Mesenchymal stem cell (in vitro differentiated cells and primary cell): ENCODE results near the gene SLC9A9.

Source experiments
- DNase-seq: peaks from one replicate; pipeline ENCODE4 v3.0.0-alpha.2; 2013
- H2AFZ ChIP-seq: one replicate; pipeline ENCODE4 v1.6.1; 2013; ENCODE audit warnings: low read depth, mild to moderate bottlenecking, control low read depth, inconsistent platforms, low read length, moderate library complexity
- H2AK5ac ChIP-seq: 2 replicates; pipeline ENCODE4 v1.6.1; 2013; ENCODE audit warnings: low read length, moderate library complexity, mild to moderate bottlenecking, inconsistent platforms; ENCODE audit not compliant: severe bottlenecking
- H2BK120ac ChIP-seq: one replicate; pipeline ENCODE4 v1.6.1; 2013; ENCODE audit warnings: low read depth, mild to moderate bottlenecking, inconsistent platforms, low read length, moderate library complexity
- H2BK12ac ChIP-seq, 2 experiments: one replicate each; pipeline ENCODE4 v1.6.1; 2013; ENCODE audit warnings: inconsistent platforms in 2 of 2, low read length in 2 of 2, mild to moderate bottlenecking in 2 of 2, moderate library complexity in 2 of 2, control low read depth in 1 of 2
- H2BK15ac ChIP-seq: one replicate; pipeline ENCODE4 v1.6.1; 2013; ENCODE audit warnings: mild to moderate bottlenecking, low read depth, inconsistent platforms; ENCODE audit not compliant: poor library complexity, severe bottlenecking
- H2BK5ac ChIP-seq: 2 replicates; pipeline ENCODE4 v1.6.1; 2013; ENCODE audit warnings: low read depth, mild to moderate bottlenecking, low read length, control low read depth, inconsistent platforms; ENCODE audit not compliant: poor library complexity, severe bottlenecking
- H3K14ac ChIP-seq, 2 experiments: one replicate each; pipeline ENCODE4 v1.6.1; 2013; ENCODE audit warnings: inconsistent platforms in 2 of 2, low read length in 2 of 2, control low read depth in 1 of 2, mild to moderate bottlenecking in 1 of 2, moderate library complexity in 1 of 2
- H3K18ac ChIP-seq, 2 experiments: one replicate each; pipeline ENCODE4 v1.6.1; 2013; ENCODE audit warnings: inconsistent platforms in 2 of 2, low read length in 2 of 2, control low read depth in 1 of 2, low read depth in 1 of 2, mild to moderate bottlenecking in 1 of 2
- H3K23ac ChIP-seq, 2 experiments: one replicate each; pipeline ENCODE4 v1.6.1; 2013; ENCODE audit warnings: inconsistent platforms in 2 of 2, low read length in 2 of 2, mild to moderate bottlenecking in 2 of 2, moderate library complexity in 2 of 2, control low read depth in 1 of 2
- H3K27ac ChIP-seq: 2 replicates; pipeline ENCODE4 v1.5.1; 2013; ENCODE audit warnings: mild to moderate bottlenecking, moderate library complexity, low read length, control low read depth, inconsistent platforms; ENCODE audit not compliant: poor library complexity, severe bottlenecking
- H3K27me3 ChIP-seq, 2 experiments: 2 replicates each; pipeline versions ENCODE4 v1.6.1 to v1.7.0; 2013; ENCODE audit warnings: low read length in 2 of 2, mild to moderate bottlenecking in 2 of 2, moderate library complexity in 2 of 2, control low read depth in 1 of 2, inconsistent platforms in 1 of 2; ENCODE audit not compliant: control insufficient read depth in 1 of 2, insufficient read depth in 1 of 2
- H3K36me3 ChIP-seq, 2 experiments: 2 replicates each; pipeline versions ENCODE4 v1.6.1 to v1.7.0; 2013; ENCODE audit warnings: low read length in 2 of 2, control low read depth in 1 of 2, inconsistent platforms in 1 of 2, low read depth in 1 of 2, mild to moderate bottlenecking in 1 of 2; ENCODE audit not compliant: insufficient read depth in 2 of 2, control insufficient read depth in 1 of 2
- H3K4ac ChIP-seq, 2 experiments: one replicate each; pipeline ENCODE4 v1.6.1; 2013; ENCODE audit warnings: inconsistent platforms in 2 of 2, low read length in 2 of 2, mild to moderate bottlenecking in 2 of 2, moderate library complexity in 2 of 2, control low read depth in 1 of 2, low read depth in 1 of 2
- H3K4me1 ChIP-seq: 2 replicates; pipeline ENCODE4 v1.6.1; 2013; ENCODE audit warnings: low read depth, low read length, control low read depth; ENCODE audit not compliant: control insufficient read depth, insufficient read depth
- H3K4me2 ChIP-seq: 2 replicates; pipeline ENCODE4 v1.6.1; 2013; ENCODE audit warnings: low read length, mild to moderate bottlenecking, inconsistent platforms; ENCODE audit not compliant: poor library complexity, severe bottlenecking
- H3K4me3 ChIP-seq, 2 experiments: 2 replicates each; pipeline versions ENCODE4 v1.5.1 to v1.7.0; 2013; ENCODE audit warnings: low read length in 2 of 2, mild to moderate bottlenecking in 2 of 2, control low read depth in 1 of 2, low read depth in 1 of 2; ENCODE audit not compliant: insufficient read depth in 1 of 2
- H3K79me1 ChIP-seq: replicated peaks from 2 replicates; pipeline ENCODE4 v1.6.1; 2013; ENCODE audit warnings: mild to moderate bottlenecking, control low read depth, low read length, inconsistent platforms; ENCODE audit not compliant: poor library complexity, severe bottlenecking
- H3K9ac ChIP-seq: 2 replicates; pipeline ENCODE4 v1.7.0; 2013; ENCODE audit warnings: mild to moderate bottlenecking, low read length, moderate library complexity
- H3K9me3 ChIP-seq: 2 replicates; pipeline ENCODE4 v1.7.0; 2013; ENCODE audit warnings: mild to moderate bottlenecking, low read length; ENCODE audit not compliant: control insufficient read depth
- H4K8ac ChIP-seq: one replicate; pipeline ENCODE4 v1.6.1; 2013; ENCODE audit warnings: inconsistent platforms, mild to moderate bottlenecking, low read length, moderate library complexity
- H4K91ac ChIP-seq: one replicate; pipeline ENCODE4 v1.6.1; 2013; ENCODE audit warnings: mild to moderate bottlenecking, low read length, inconsistent platforms
- WGBS: methylation state at CpG from one replicate; pipeline ENCODE4 v1.1.7; 2013; ENCODE audit warnings: mixed read lengths; 5-methylcytosine and 5-hydroxymethylcytosine counted together

Gene SLC9A9

DNA sequence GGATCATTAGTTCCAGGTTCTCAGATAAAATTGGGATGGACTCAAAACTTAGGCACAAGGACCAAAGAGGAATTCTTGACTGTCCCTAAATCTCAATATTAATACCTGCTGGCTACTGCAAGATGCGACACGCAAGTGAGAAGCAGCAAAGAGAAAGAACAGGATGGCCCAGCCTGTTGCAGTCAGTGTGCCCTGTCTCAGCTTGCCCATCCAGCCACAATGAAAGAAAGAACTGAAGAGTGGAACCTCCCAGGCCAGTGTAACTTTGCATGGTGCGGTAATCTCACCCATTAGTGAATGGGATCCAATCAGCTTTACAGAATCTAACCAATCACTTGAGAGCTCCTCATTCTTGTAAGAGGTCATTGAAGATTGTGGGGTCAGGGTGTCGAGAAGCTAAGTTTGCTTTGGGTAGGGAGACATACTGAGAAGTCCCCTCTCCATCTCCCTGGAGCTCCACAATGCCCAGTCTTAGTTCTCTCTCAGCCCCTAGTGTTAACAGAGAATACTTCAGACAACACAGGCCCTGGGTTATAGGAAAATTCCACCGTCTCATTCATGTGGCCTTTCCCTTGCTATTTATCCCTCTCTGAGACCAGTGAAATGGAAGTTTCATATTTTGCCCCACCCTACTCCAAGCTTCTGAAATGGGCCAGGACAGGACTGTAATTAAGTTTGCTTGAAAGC is 3.2 kb upstream of the SLC9A9 start:
- WGBS: 96% methylated on average over 3 of the region's 5 CpGs
- no peak overlapping the region for H4K91ac ChIP-seq

DNA sequence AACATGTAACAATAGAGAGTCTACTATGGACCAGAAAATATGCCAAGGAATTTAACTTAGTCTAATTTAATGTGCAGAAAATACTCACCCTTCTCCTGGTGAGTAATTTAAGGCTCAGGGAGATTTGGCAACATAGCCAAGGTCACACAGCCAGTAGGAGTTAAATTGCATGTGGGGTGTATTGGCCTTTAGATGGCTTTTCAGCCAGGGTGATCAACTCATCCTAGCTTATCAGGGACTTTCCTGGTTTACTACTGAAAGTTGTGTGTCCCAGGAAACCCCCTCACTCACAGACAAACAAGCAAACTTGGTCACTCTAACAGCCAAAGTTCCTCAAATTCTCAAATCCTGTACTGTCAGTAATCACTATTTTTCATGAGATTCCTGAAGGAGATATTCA is 2.6 kb upstream of the SLC9A9 start:
- H2BK12ac ChIP-seq: no peak overlapping the region
- H2BK15ac ChIP-seq: no peak overlapping the region
- H2BK5ac ChIP-seq: no peak overlapping the region
- peak overlapping the region; percentile 12 for H3K9ac ChIP-seq
- no peaks in the 10 kb centered on the region for H3K36me3 ChIP-seq
- no peak overlapping the region for H3K23ac ChIP-seq
- H3K9me3 ChIP-seq: no peaks in the 10 kb centered on the region
- no peak overlapping the region for H4K91ac ChIP-seq
- H3K4me3 ChIP-seq: no peak overlapping the region
- no peak overlapping the region for H3K4ac ChIP-seq
- no peaks in the 10 kb centered on the region for H3K4me1 ChIP-seq
- H3K79me1 ChIP-seq: no peaks in the 10 kb centered on the region
- H2BK120ac ChIP-seq: no peak overlapping the region
- H3K18ac ChIP-seq: no peak overlapping the region
- no peaks in the 10 kb centered on the region for H3K27me3 ChIP-seq
- H2AK5ac ChIP-seq: no peak overlapping the region
- H2AFZ ChIP-seq: no peak overlapping the region
- no peak overlapping the region for H3K4me2 ChIP-seq
- H4K8ac ChIP-seq: no peak overlapping the region
- DNase-seq: peak; percentile 25
- no peak overlapping the region for H3K14ac ChIP-seq
- H3K27ac ChIP-seq: no peak overlapping the region

More for the DNA sequence above, 3.2 kb upstream of the SLC9A9 start:
- Histone ChIP-seq H2AK5ac (no peak overlapping the region), H2AFZ (no peak overlapping the region), H3K9ac (peak overlapping the region; percentile 12), H3K9me3 (no peaks in the 10 kb centered on the region), H3K14ac (no peak overlapping the region), H2BK12ac (no peak overlapping the region), H3K4me2 (no peak overlapping the region), H3K18ac (no peak overlapping the region), H2BK15ac (no peak overlapping the region), H3K4me3 (no peak overlapping the region), H3K27me3 (no peaks in the 10 kb centered on the region), H3K4me1 (no peaks in the 10 kb centered on the region), H2BK120ac (no peak overlapping the region), H3K79me1 (no peaks in the 10 kb centered on the region), H3K23ac (no peak overlapping the region), H2BK5ac (no peak overlapping the region), H4K8ac (no peak overlapping the region), H3K4ac (no peak overlapping the region), H3K27ac (no peak overlapping the region), H3K36me3 (no peaks in the 10 kb centered on the region)
- DNase-seq: no peak

DNA sequence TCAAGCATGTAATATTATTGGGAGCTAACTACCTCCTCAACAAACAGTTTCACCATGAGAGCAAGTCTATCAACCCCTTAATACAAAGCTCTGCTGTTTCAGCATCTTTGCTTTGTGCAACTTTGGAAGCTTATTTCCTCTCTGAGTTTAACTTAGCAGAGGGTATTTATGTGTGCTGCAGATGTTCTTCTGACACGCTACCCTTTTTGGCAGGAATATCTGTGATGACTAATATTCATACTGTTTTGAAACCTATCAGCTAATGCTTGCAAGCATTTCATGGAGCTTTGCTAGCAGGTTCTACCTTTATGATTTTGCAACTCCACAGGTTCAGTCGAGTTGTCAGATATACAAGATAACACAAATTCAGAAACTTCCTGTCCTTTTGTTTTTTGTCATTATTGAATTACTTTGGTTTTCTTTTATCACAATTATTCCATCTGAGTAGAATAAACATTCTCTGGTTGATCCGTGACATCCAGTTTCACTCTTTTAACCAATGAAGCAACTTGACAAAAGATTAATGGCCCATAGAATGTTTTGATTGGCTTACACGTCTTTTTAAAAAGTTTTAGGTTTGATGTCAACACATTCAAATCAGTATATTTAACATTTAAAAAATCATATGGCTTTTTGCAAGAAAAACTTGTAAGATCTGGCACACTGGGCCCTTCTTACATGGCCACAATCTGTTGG is 1.7 kb upstream of the SLC9A9 start:
- no peak overlapping the region for H2BK12ac ChIP-seq
- H3K27ac ChIP-seq: no peak overlapping the region

DNA sequence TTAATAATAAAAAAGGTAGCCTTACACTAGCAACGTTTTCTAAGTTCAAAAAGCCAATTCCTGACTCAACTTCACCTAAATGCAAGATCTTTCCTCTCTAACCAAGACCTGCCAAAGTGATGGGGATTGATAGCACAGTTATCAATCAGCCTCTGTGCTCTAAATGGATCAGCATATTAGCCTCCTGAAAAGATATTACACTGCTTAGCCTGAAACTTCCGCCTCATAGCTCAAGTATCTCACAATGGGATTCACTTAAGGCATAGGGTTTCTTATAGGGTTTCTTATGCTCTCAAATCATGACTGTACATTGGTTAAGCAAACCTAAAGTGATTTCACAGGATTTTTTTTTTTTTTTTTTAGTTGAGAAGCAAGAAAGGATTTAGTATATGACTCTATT is 436 bp upstream of the SLC9A9 start:
- no peak overlapping the region for H3K14ac ChIP-seq
- peak overlapping the region in 1 of 2 experiments; percentile 73 for H3K18ac ChIP-seq
- H4K91ac ChIP-seq: no peak overlapping the region
- H2BK5ac ChIP-seq: no peak overlapping the region
- no peaks in the 10 kb centered on the region for H3K9me3 ChIP-seq
- H2BK12ac ChIP-seq: peak overlapping the region in 1 of 2 experiments; percentile 71
- H3K4ac ChIP-seq: peak overlapping the region in 1 of 2 experiments; percentile 86
- no peaks in the 10 kb centered on the region for H3K79me1 ChIP-seq
- H2AK5ac ChIP-seq: no peak overlapping the region
- H3K23ac ChIP-seq: no peak overlapping the region
- no peak overlapping the region for H2AFZ ChIP-seq
- no peaks in the 10 kb centered on the region for H3K4me1 ChIP-seq
- 17% methylated on average over 1 of the region's 2 CpGs for WGBS
- H3K9ac ChIP-seq: peak overlapping the region; percentile 89
- H3K36me3 ChIP-seq: no peaks in the 10 kb centered on the region
- no peak for DNase-seq
- H4K8ac ChIP-seq: no peak overlapping the region
- peak overlapping the region in 1 of 2 experiments; percentile 95 for H3K4me3 ChIP-seq
- H3K27me3 ChIP-seq: no peaks in the 10 kb centered on the region
- H3K27ac ChIP-seq: no peak overlapping the region
- no peak overlapping the region for H2BK120ac ChIP-seq
- H3K4me2 ChIP-seq: no peak overlapping the region
- H2BK15ac ChIP-seq: no peak overlapping the region

More for the DNA sequence above, 1.7 kb upstream of the SLC9A9 start:
- no peak overlapping the region for H2AFZ ChIP-seq
- H2BK5ac ChIP-seq: no peak overlapping the region
- H2BK15ac ChIP-seq: no peak overlapping the region
- no peak overlapping the region for H3K14ac ChIP-seq
- H3K23ac ChIP-seq: no peak overlapping the region
- no peaks in the 10 kb centered on the region for H3K27me3 ChIP-seq
- H4K91ac ChIP-seq: no peak overlapping the region
- peak overlapping the region in 1 of 2 experiments; percentile 61 for H3K4me3 ChIP-seq
- H3K4me2 ChIP-seq: no peak overlapping the region
- H3K9me3 ChIP-seq: no peaks in the 10 kb centered on the region
- no peak overlapping the region for H2AK5ac ChIP-seq
- no peaks in the 10 kb centered on the region for H3K79me1 ChIP-seq
- H3K36me3 ChIP-seq: no peaks in the 10 kb centered on the region
- H2BK120ac ChIP-seq: no peak overlapping the region
- no peak overlapping the region for H3K18ac ChIP-seq
- WGBS: 50% methylated on average over 1 of the region's 4 CpGs
- peak; percentile 82 for DNase-seq
- H3K4ac ChIP-seq: no peak overlapping the region
- no peaks in the 10 kb centered on the region for H3K4me1 ChIP-seq
- H3K9ac ChIP-seq: peak overlapping the region; percentile 23
- no peak overlapping the region for H4K8ac ChIP-seq
